K562 (cell line): ENCODE results near the gene KCNJ15. TPM values are rescaled to one million over a fixed set of nuclear protein-coding genes. Genes with fewer than 3 reads are reported as not detected.

Source experiments
- ATAC-seq: fragments of 200-7000 bp; cut with Tn5 transposase; 3 replicates; pipeline ENCODE4 v1.9.1; 2020; ENCODE audit warnings: moderate library complexity
- BruUV-seq: library from RNA; stranded (reverse); fragments of 400-500 nt; replicated peaks from 2 replicates; lab custom pipeline; 2021; lab: Mats Ljungman, UMichigan
- CTCF ChIA-PET: fragments of 300-600 bp; formaldehyde crosslinking; extraction: SDS; loops from one replicate; lab custom pipeline; 2021; ENCODE audit warnings: low intra/inter-chr PET ratio; lab: Yijun Ruan, JAX
- POLR2A ChIA-PET: fragments of 300-600, 350-650 bp; sonication (Branson Sonifier 250); formaldehyde crosslinking; extraction: SDS; loops from one replicate; lab custom pipeline; 2021; ENCODE audit warnings: antibody characterized with exemption, inconsistent platforms; lab: Yijun Ruan, JAX
- DNase-seq, 4 experiments: peaks; one replicate each; pipeline versions ENCODE4 v3.0.0 to v3.0.0-alpha.2; 2011 to 2018; ENCODE audit warnings: low spot score in 3 of 4, mixed read lengths in 3 of 4; ENCODE audit errors: extremely low read depth in 1 of 4
- FAIRE-seq: peaks from 2 replicates; lab custom pipeline; 2011; peaks lifted over from hg19 to GRCh38; lab: Jason Lieb, UNC
- H2AFZ ChIP-seq: 2 replicates; pipeline ENCODE4 v1.6.0; 2011; ENCODE audit warnings: low read depth, low read length, control low read depth, inconsistent platforms
- H3K27ac ChIP-seq: fragments of 200-600 bp; 3 replicates; pipeline ENCODE4 v1.8.0; 2011; ENCODE audit warnings: low read depth, mild to moderate bottlenecking, control low read depth, inconsistent platforms, low read length, moderate library complexity, mixed read lengths; ENCODE audit errors: extremely low read depth
- H3K27me3 ChIP-seq, 2 experiments: fragments of 300-600 bp in 1 of 2; 2 replicates in 1 of 2; 3 replicates in 1 of 2; pipeline versions ENCODE4 v1.6.0 to v1.8.0; 2011; ENCODE audit warnings: inconsistent platforms in 2 of 2, low read length in 2 of 2, mild to moderate bottlenecking in 1 of 2, mixed read lengths in 1 of 2, moderate library complexity in 1 of 2; ENCODE audit not compliant: control insufficient read depth in 2 of 2, insufficient read depth in 2 of 2
- H3K36me3 ChIP-seq: fragments of 300-600 bp; 3 replicates; pipeline ENCODE4 v1.8.0; 2011; ENCODE audit warnings: mild to moderate bottlenecking, low read length, inconsistent platforms; ENCODE audit not compliant: control insufficient read depth, insufficient read depth
- H3K4me1 ChIP-seq, 2 experiments: fragments of 200-600 bp in 1 of 2; replicated peaks in 1 of 2; 2 replicates in 1 of 2; 3 replicates in 1 of 2; pipeline versions ENCODE4 v1.5.1 to v1.8.0; 2011; ENCODE audit warnings: inconsistent platforms in 2 of 2, low read length in 2 of 2, mild to moderate bottlenecking in 1 of 2, mixed read lengths in 1 of 2, moderate library complexity in 1 of 2; ENCODE audit not compliant: control insufficient read depth in 2 of 2, insufficient read depth in 2 of 2
- H3K4me2 ChIP-seq: 2 replicates; pipeline ENCODE4 v1.6.1; 2011; ENCODE audit warnings: low read length, control low read depth, inconsistent platforms, mixed read lengths; ENCODE audit not compliant: insufficient read depth
- H3K4me3 ChIP-seq: fragments of 200-600 bp; sonication (generic), shearing (Covaris generic); 2 replicates; pipeline ENCODE4 v1.5.1; 2016; ENCODE audit warnings: control low read depth, inconsistent platforms
- H3K79me2 ChIP-seq: fragments of 200-600 bp; 3 replicates; pipeline ENCODE4 v1.8.0; 2011; ENCODE audit warnings: low read length, inconsistent platforms; ENCODE audit not compliant: control insufficient read depth, insufficient read depth
- H3K9ac ChIP-seq, 2 experiments: 2 replicates each; pipeline versions ENCODE4 v1.6.0 to v1.6.1; 2011; ENCODE audit warnings: low read depth in 2 of 2, low read length in 2 of 2, control low read depth in 1 of 2, inconsistent platforms in 1 of 2, mild to moderate bottlenecking in 1 of 2, mixed read lengths in 1 of 2; ENCODE audit not compliant: insufficient read depth in 1 of 2
- H3K9me1 ChIP-seq: one replicate; pipeline ENCODE4 v1.6.0; 2011; ENCODE audit warnings: inconsistent platforms, mild to moderate bottlenecking, low read length, moderate library complexity; ENCODE audit not compliant: control insufficient read depth, insufficient read depth
- H3K9me3 ChIP-seq: replicated peaks from 2 replicates; pipeline ENCODE4 v1.5.1; 2011; ENCODE audit warnings: low read depth, low read length, inconsistent platforms; ENCODE audit not compliant: control insufficient read depth, insufficient read depth
- H4K20me1 ChIP-seq: replicated peaks from 2 replicates; pipeline ENCODE4 v1.6.1; 2011; ENCODE audit warnings: low read length, inconsistent platforms, mixed read lengths; ENCODE audit not compliant: control insufficient read depth, insufficient read depth
- ARID3A ChIP-seq: IDR thresholded peaks from 2 replicates; pipeline ENCODE4 v1.6.1; 2012; ENCODE audit warnings: low read depth, low read length, improper control_type of control experiment, borderline replicate concordance
- DACH1 ChIP-seq: fragments of 450-650 bp; IDR thresholded peaks from 2 replicates; pipeline ENCODE4 v1.6.1; 2018; ENCODE audit not compliant: partially characterized antibody
- DEAF1 ChIP-seq: fragments of 450-650 bp; formaldehyde crosslinking; IDR thresholded peaks from 2 replicates; pipeline ENCODE4 v1.4.0; 2020; ENCODE audit warnings: mild to moderate bottlenecking, moderate library complexity
- EP400 ChIP-seq: fragments of 450-650 bp; IDR thresholded peaks from 2 replicates; pipeline ENCODE4 v1.6.1; 2017; ENCODE audit warnings: antibody characterized with exemption, mild to moderate bottlenecking, moderate library complexity
- ETV6 ChIP-seq, 3 experiments: fragments of 150-350 bp in 1 of 3; sonication (generic) in 1 of 3; formaldehyde crosslinking in 1 of 3; IDR thresholded peaks; 2 replicates each; pipeline versions ENCODE4 v1.6.1 to v1.8.0; 2014 to 2022; ENCODE audit warnings: borderline replicate concordance in 2 of 3, low read depth in 2 of 3, antibody characterized with exemption in 1 of 3, low read length in 1 of 3, mild to moderate bottlenecking in 1 of 3, missing genetic modification reagents in 1 of 3
- KLF6 ChIP-seq: fragments of 250-450 bp; sonication (Bioruptor Pico); IDR thresholded peaks from 2 replicates; pipeline ENCODE4 v1.4.0; 2020; ENCODE audit warnings: mild to moderate bottlenecking, moderate library complexity, borderline replicate concordance
- PML ChIP-seq: IDR thresholded peaks from 2 replicates; pipeline ENCODE4 v1.6.1; 2012; ENCODE audit warnings: low read length, inconsistent platforms
- RBM22 ChIP-seq: fragments of 200-400 bp; formaldehyde crosslinking; IDR thresholded peaks from 2 replicates; pipeline ENCODE4 v1.6.1; 2018; ENCODE audit warnings: low read length, low read depth; ENCODE audit not compliant: poor library complexity, severe bottlenecking
- STAT6 ChIP-seq: sonication (generic); formaldehyde crosslinking; IDR thresholded peaks from 2 replicates; pipeline ENCODE4 v1.8.1; 2023; ENCODE audit warnings: mild to moderate bottlenecking, missing genetic modification reagents
- TAF15 ChIP-seq: fragments of 200-400 bp; formaldehyde crosslinking; IDR thresholded peaks from 2 replicates; pipeline ENCODE4 v1.6.1; 2017; ENCODE audit warnings: mild to moderate bottlenecking, low read depth, low read length, moderate library complexity
- XRCC3 ChIP-seq: fragments of 450-650 bp; IDR thresholded peaks from 2 replicates; pipeline ENCODE4 v1.6.1; 2017; ENCODE audit warnings: mild to moderate bottlenecking, moderate library complexity
- ZNF124 ChIP-seq: sonication (generic); formaldehyde crosslinking; IDR thresholded peaks from 2 replicates; pipeline ENCODE4 v1.8.1; 2022; ENCODE audit warnings: missing genetic modification reagents
- ZNF584 ChIP-seq: fragments of 200-800 bp; sonication (Bioruptor generic); IDR thresholded peaks from 2 replicates; pipeline ENCODE4 v1.6.1; 2016; ENCODE audit warnings: low read depth, mild to moderate bottlenecking, missing genetic modification characterization, missing compliant biosample characterization
- ZNF76 ChIP-seq: fragments of 250-450 bp; sonication (Bioruptor Pico); IDR thresholded peaks from 2 replicates; pipeline ENCODE4 v1.4.0; 2020; ENCODE audit warnings: mild to moderate bottlenecking, moderate library complexity, borderline replicate concordance
- in situ Hi-C: fragments of 300-500 bp; cut with MboI; formaldehyde crosslinking; loops from 4 replicates; pipeline ENCODE4 v1.15.0; 2018; ENCODE audit warnings: inconsistent platforms, mixed read lengths
- intact Hi-C: fragments of 100-400 bp; cut with micrococcal nuclease; formaldehyde crosslinking; loops from 2 replicates; pipeline ENCODE4 v1.14.2; 2022
- polyA plus RNA-seq, 8 experiments: library from polyadenylated mRNA; depleted of rRNA in 4 of 8; stranded (reverse) in 5 of 8; unstranded in 3 of 8; fragments of >200 nt; fragmentation: Nextera tagmentation in 2 of 8; fragmentation: Illumina TruSeq in 1 of 8; extraction: Ambion mirVana in 2 of 8; extraction: Trizol in 1 of 8; gene quantifications; 2 replicates each; pipeline versions ENCODE4 v1.2.1 to v1.2.3, GENCODE V29; 2011 to 2014; ENCODE audit warnings: inconsistent platforms in 1 of 8, missing spikeins in 1 of 8
- total RNA-seq, 7 experiments: library from RNA; depleted of rRNA in 6 of 7; stranded (reverse); fragments of >200 nt in 6 of 7; fragmentation: Illumina TruSeq in 2 of 7; extraction: Trizol in 2 of 7; gene quantifications; 2 replicates each; pipeline versions ENCODE4 v1.2.1 to v1.2.3, GENCODE V29; 2011 to 2021; ENCODE audit warnings: low replicate concordance in 1 of 7

The KCNJ15 gene
- total and polyA plus RNA-seq, 9 of the 15 experiments (the other 6 are each of a cell fraction or from before 2014, with no cell fraction given), result 0.20 to 3.0 (median 0.72) TPM; not detected in 1

GRCh38 chr21:38227401-38227800 is 29.4 kb upstream of the KCNJ15 start:
- no peak for FAIRE-seq
- H3K4me3 ChIP-seq, result no peak overlapping the region
- H3K36me3 ChIP-seq, result no peaks in the 10 kb centered on the region
- CTCF ChIA-PET, result no interaction called here
- in situ Hi-C loops, result no loop called here
- intact Hi-C loops, result no loop called here
- no peak overlapping the region for H3K9ac ChIP-seq
- H3K27ac ChIP-seq, result no peak overlapping the region
- TF ChIP-seq EP400, result no peak
- TF ChIP-seq ZNF76, result no peak
- no peak for TF ChIP-seq STAT6 (CRISPR knock-in tag)
- TF ChIP-seq XRCC3, result no peak
- TF ChIP-seq RBM22, result no peak
- TF ChIP-seq ETV6 (IDR thresholded peaks at IDR 0.05; ENCODE audit: borderline replicate concordance in 1 of 2, low read depth in 2 of 2, low read length in 1 of 2), result no peak
- no peak for TF ChIP-seq ETV6 (CRISPR knock-in tag; IDR thresholded peaks at IDR 0.05; ENCODE audit: borderline replicate concordance)
- no peak for TF ChIP-seq PML
- no peak for TF ChIP-seq ARID3A
- TF ChIP-seq ZNF124 (CRISPR knock-in tag), result no peak
- no peak for TF ChIP-seq KLF6 (CRISPR knock-in tag)
- no peak for TF ChIP-seq TAF15
- no peak for TF ChIP-seq ZNF584
- TF ChIP-seq DEAF1 (CRISPR knock-in tag), result no peak
- TF ChIP-seq DACH1, result no peak
- TF ChIP-seq, all 486 proteins: peak for 0
- H3K27me3 ChIP-seq, result no peaks in the 10 kb centered on the region
- POLR2A ChIA-PET, result interaction anchor here (0.6 kb wide), 1 partner anchor 52 kb away, joined by 3 read pairs; no protein-coding TSS in a partner anchor
- no peaks in the 10 kb centered on the region for H3K79me2 ChIP-seq
- ATAC-seq (no peak), DNase-seq (no peak)
- H3K9me1 ChIP-seq, result no peaks in the 10 kb centered on the region
- H3K4me1 ChIP-seq, result no peaks in the 10 kb centered on the region
- peaks cover 14% of the 10 kb centered on the region for H3K9me3 ChIP-seq
- no peaks in the 10 kb centered on the region for H4K20me1 ChIP-seq
- no peak overlapping the region for H2AFZ ChIP-seq
- no peak overlapping the region for H3K4me2 ChIP-seq
- BruUV-seq, result no TSS peak
